Prostate gland (tissue), 2 donors: ENCODE results near the gene CPNE4.

Source experiments
- POLR2A ChIP-seq: fragments of 450-650 bp; IDR thresholded peaks from one replicate; pipeline ENCODE4 v1.6.1; 2016; ENCODE audit warnings: antibody characterized with exemption, mild to moderate bottlenecking
- TF ChIP-seq, protein P1 (sequence below), 4 experiments: fragments of 200-600 bp in 2 of 4; fragments of 450-650 bp in 2 of 4; sonication (generic) in 2 of 4; IDR thresholded peaks; 1 replicate in 3 of 4; 2 replicates in 1 of 4; pipeline ENCODE4 v1.5.1; 2016 to 2019; ENCODE audit warnings: antibody characterized with exemption in 4 of 4, mild to moderate bottlenecking in 2 of 4, moderate library complexity in 2 of 4

DNA sequence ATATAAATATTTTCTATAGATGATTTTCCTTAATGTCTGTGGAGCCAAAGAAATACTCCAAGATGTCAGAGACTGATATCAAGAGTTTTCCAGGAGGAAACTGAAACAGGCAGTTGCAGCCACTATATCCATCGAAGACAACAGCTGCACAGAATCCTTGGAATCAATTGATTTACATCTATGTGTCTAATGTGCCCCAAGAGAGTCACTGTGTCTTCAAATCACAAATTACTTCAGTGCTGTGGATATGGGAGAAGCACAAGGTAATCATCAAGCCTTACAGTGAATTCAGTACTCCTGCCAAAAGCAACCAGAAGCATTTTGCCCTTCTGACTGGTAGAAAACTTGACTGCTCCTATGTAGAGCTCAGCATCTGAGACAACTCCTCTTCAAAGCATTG lies 51.1 kb downstream of the CPNE4 start:
- TF ChIP-seq, protein P1, sequence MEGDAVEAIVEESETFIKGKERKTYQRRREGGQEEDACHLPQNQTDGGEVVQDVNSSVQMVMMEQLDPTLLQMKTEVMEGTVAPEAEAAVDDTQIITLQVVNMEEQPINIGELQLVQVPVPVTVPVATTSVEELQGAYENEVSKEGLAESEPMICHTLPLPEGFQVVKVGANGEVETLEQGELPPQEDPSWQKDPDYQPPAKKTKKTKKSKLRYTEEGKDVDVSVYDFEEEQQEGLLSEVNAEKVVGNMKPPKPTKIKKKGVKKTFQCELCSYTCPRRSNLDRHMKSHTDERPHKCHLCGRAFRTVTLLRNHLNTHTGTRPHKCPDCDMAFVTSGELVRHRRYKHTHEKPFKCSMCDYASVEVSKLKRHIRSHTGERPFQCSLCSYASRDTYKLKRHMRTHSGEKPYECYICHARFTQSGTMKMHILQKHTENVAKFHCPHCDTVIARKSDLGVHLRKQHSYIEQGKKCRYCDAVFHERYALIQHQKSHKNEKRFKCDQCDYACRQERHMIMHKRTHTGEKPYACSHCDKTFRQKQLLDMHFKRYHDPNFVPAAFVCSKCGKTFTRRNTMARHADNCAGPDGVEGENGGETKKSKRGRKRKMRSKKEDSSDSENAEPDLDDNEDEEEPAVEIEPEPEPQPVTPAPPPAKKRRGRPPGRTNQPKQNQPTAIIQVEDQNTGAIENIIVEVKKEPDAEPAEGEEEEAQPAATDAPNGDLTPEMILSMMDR (IDR thresholded peaks at IDR 0.05) = no peak
- TF ChIP-seq POLR2A = no peak
